H1 (cell line): ENCODE data around the gene TRIP13. TPM values are rescaled to one million over a fixed set of nuclear protein-coding genes. Genes with fewer than 3 reads are reported as not detected.

Experiments
- CTCF ChIA-PET: fragments of 300-600 bp; sonication (Branson Sonifier 250); formaldehyde crosslinking; loops from one replicate; lab custom pipeline; 2021; ENCODE audit not compliant: partially characterized antibody; lab: Charles Lee
- POLR2A ChIA-PET: fragments of 300-600 bp; sonication (Branson Sonifier 250); formaldehyde crosslinking; loops from one replicate; lab custom pipeline; 2021; ENCODE audit warnings: inconsistent platforms; ENCODE audit not compliant: partially characterized antibody; lab: Charles Lee
- DNase-seq, 2 experiments: peaks; one replicate each; pipeline versions ENCODE4 v3.0.0 to v3.0.0-alpha.2; 2010 to 2022; ENCODE audit warnings: low spot score in 2 of 2, low read depth in 1 of 2, mixed read lengths in 1 of 2
- FAIRE-seq: peaks from 2 replicates; lab custom pipeline; 2011; peaks lifted over from hg19 to GRCh38; lab: Jason Lieb, UNC
- H2AFZ ChIP-seq: 2 replicates; pipeline ENCODE4 v1.8.1; 2012; ENCODE audit warnings: low read length, inconsistent platforms
- H2AK5ac ChIP-seq: 2 replicates; pipeline ENCODE4 v1.6.1; 2013; ENCODE audit warnings: low read depth, low read length
- H2BK120ac ChIP-seq: replicated peaks from 2 replicates; pipeline ENCODE3; 2013; ENCODE audit warnings: low read depth, low read length, inconsistent platforms
- H2BK12ac ChIP-seq: 2 replicates; pipeline ENCODE4 v1.6.1; 2013; ENCODE audit warnings: low read depth, low read length
- H2BK15ac ChIP-seq: 2 replicates; pipeline ENCODE4 v1.6.1; 2013; ENCODE audit warnings: low read length
- H2BK20ac ChIP-seq: 2 replicates; pipeline ENCODE4 v1.6.1; 2013; ENCODE audit warnings: low read length
- H2BK5ac ChIP-seq: 2 replicates; pipeline ENCODE4 v1.6.1; 2013; ENCODE audit warnings: low read depth, low read length
- H3K14ac ChIP-seq: 2 replicates; pipeline ENCODE4 v1.6.1; 2013; ENCODE audit warnings: inconsistent platforms; ENCODE audit not compliant: insufficient read length
- H3K18ac ChIP-seq: 2 replicates; pipeline ENCODE4 v1.6.1; 2013; ENCODE audit warnings: low read length; ENCODE audit errors: extremely low read depth
- H3K23ac ChIP-seq: 2 replicates; pipeline ENCODE4 v1.6.1; 2013; ENCODE audit warnings: inconsistent platforms; ENCODE audit not compliant: insufficient read length
- H3K23me2 ChIP-seq: 2 replicates; pipeline ENCODE4 v1.6.1; 2013; ENCODE audit warnings: low read depth, low read length
- H3K27ac ChIP-seq: 2 replicates; pipeline ENCODE4 v1.6.1; 2011; ENCODE audit warnings: low read depth, low read length, inconsistent platforms
- H3K27me3 ChIP-seq, 4 experiments: replicated peaks in 1 of 4; 1 replicate in 1 of 4; 2 replicates in 3 of 4; pipeline versions ENCODE4 v1.6.1 to v1.8.1; 2011 to 2013; ENCODE audit warnings: low read length in 3 of 4, mild to moderate bottlenecking in 3 of 4, inconsistent platforms in 2 of 4, mixed read lengths in 2 of 4, moderate library complexity in 1 of 4; ENCODE audit not compliant: control insufficient read depth in 3 of 4, insufficient read depth in 3 of 4; ENCODE audit errors: extremely low read depth in 1 of 4
- H3K36me3 ChIP-seq, 4 experiments: 2 replicates each; pipeline versions ENCODE4 v1.6.1 to v1.8.1; 2011 to 2013; ENCODE audit warnings: mild to moderate bottlenecking in 4 of 4, low read length in 3 of 4, moderate library complexity in 2 of 4, control low read depth in 1 of 4, inconsistent platforms in 1 of 4; ENCODE audit not compliant: insufficient read depth in 4 of 4, control insufficient read depth in 2 of 4
- H3K4ac ChIP-seq: replicated peaks from 2 replicates; pipeline ENCODE3; 2013; ENCODE audit warnings: low read length, low read depth, mixed read lengths, inconsistent platforms; ENCODE audit not compliant: insufficient read length
- H3K4me1 ChIP-seq, 4 experiments: replicated peaks in 1 of 4; 1 replicate in 1 of 4; 2 replicates in 3 of 4; pipeline versions ENCODE4 v1.6.1 to v1.8.1; 2011 to 2013; ENCODE audit warnings: low read length in 3 of 4, inconsistent platforms in 2 of 4, mixed read lengths in 1 of 4; ENCODE audit not compliant: insufficient read depth in 4 of 4, control insufficient read depth in 3 of 4
- H3K4me2 ChIP-seq, 2 experiments: 2 replicates each; pipeline versions ENCODE4 v1.6.1 to v1.8.1; 2011 to 2013; ENCODE audit warnings: low read depth in 2 of 2, low read length in 2 of 2, control low read depth in 1 of 2, inconsistent platforms in 1 of 2, mild to moderate bottlenecking in 1 of 2; ENCODE audit not compliant: insufficient read depth in 1 of 2
- H3K4me3 ChIP-seq, 4 experiments: fragments of 200-600, 300-600 bp in 1 of 4; sonication (generic), shearing (Covaris generic), sonication (Bioruptor Twin) in 1 of 4; 2 replicates each; pipeline versions ENCODE4 v1.5.1 to v1.8.1; 2011 to 2016; ENCODE audit warnings: low read length in 4 of 4, low read depth in 3 of 4, control low read depth in 2 of 4, inconsistent platforms in 2 of 4, mild to moderate bottlenecking in 2 of 4, mixed read lengths in 1 of 4, moderate library complexity in 1 of 4; ENCODE audit not compliant: insufficient read depth in 2 of 4; ENCODE audit errors: extremely low read depth in 1 of 4
- H3K56ac ChIP-seq: replicated peaks from 2 replicates; pipeline ENCODE3; 2013; ENCODE audit warnings: low read depth, mild to moderate bottlenecking, mixed read lengths, low read length, inconsistent platforms; ENCODE audit not compliant: insufficient read length
- H3K79me1 ChIP-seq: 2 replicates; pipeline ENCODE4 v1.6.1; 2013; ENCODE audit warnings: low read depth, low read length, control low read depth
- H3K79me2 ChIP-seq, 2 experiments: 2 replicates each; pipeline versions ENCODE4 v1.6.1 to v1.8.1; 2012 to 2013; ENCODE audit warnings: low read length in 2 of 2, mild to moderate bottlenecking in 2 of 2, inconsistent platforms in 1 of 2; ENCODE audit not compliant: insufficient read depth in 2 of 2, control insufficient read depth in 1 of 2
- H3K9ac ChIP-seq, 4 experiments: replicated peaks in 1 of 4; 1 replicate in 1 of 4; 2 replicates in 3 of 4; pipeline versions ENCODE4 v1.6.1 to v1.8.1; 2011 to 2013; ENCODE audit warnings: low read depth in 3 of 4, low read length in 3 of 4, control low read depth in 2 of 4, mild to moderate bottlenecking in 2 of 4, moderate library complexity in 2 of 4, inconsistent platforms in 1 of 4; ENCODE audit errors: extremely low read depth in 1 of 4
- H3K9me3 ChIP-seq, 2 experiments: 2 replicates each; pipeline versions ENCODE4 v1.6.1 to v1.8.1; 2012 to 2013; ENCODE audit warnings: mild to moderate bottlenecking in 2 of 2, moderate library complexity in 2 of 2, control low read depth in 1 of 2, inconsistent platforms in 1 of 2, low read depth in 1 of 2, low read length in 1 of 2, mixed read lengths in 1 of 2; ENCODE audit not compliant: insufficient read depth in 2 of 2
- H4K20me1 ChIP-seq, 2 experiments: replicated peaks in 1 of 2; 2 replicates each; pipeline versions ENCODE3 to v1.8.1; 2011 to 2013; ENCODE audit warnings: inconsistent platforms in 2 of 2, low read length in 2 of 2, mild to moderate bottlenecking in 1 of 2; ENCODE audit not compliant: insufficient read depth in 2 of 2, control insufficient read depth in 1 of 2
- H4K5ac ChIP-seq: 2 replicates; pipeline ENCODE4 v1.6.1; 2013; ENCODE audit warnings: low read length, low read depth, mixed read lengths, inconsistent platforms; ENCODE audit not compliant: insufficient read length
- H4K8ac ChIP-seq: 2 replicates; pipeline ENCODE4 v1.8.0; 2013; ENCODE audit warnings: mild to moderate bottlenecking, moderate library complexity, low read length, inconsistent platforms; ENCODE audit not compliant: insufficient read depth; ENCODE audit errors: extremely low read depth
- H4K91ac ChIP-seq: replicated peaks from 2 replicates; pipeline ENCODE3; 2013; ENCODE audit warnings: low read length, mixed read lengths, inconsistent platforms; ENCODE audit not compliant: insufficient read length
- CEBPB ChIP-seq: IDR thresholded peaks from 2 replicates; pipeline ENCODE4 v1.6.1; 2012; ENCODE audit warnings: low read depth, low read length
- WGBS, 2 experiments: shearing (Covaris generic) in 1 of 2; methylation state at CpG; one replicate each; pipeline versions ENCODE4 v1.1.6 to v1.1.7; 2013 to 2015; ENCODE audit warnings: low lambda C conversion rate in 2 of 2, mixed read lengths in 2 of 2, inconsistent platforms in 1 of 2, low coverage in 1 of 2, missing lambda C conversion rate in 1 of 2; ENCODE audit not compliant: insufficient replicate concordance in 2 of 2, insufficient coverage in 1 of 2, insufficient read length in 1 of 2; ENCODE audit errors: extremely low coverage in 1 of 2, missing lambda C conversion rate in 1 of 2; 5-methylcytosine and 5-hydroxymethylcytosine counted together
- polyA plus RNA-seq, 7 experiments: library from polyadenylated mRNA; depleted of rRNA in 3 of 7; stranded (reverse) in 5 of 7; unstranded in 2 of 7; fragments of >200 nt in 5 of 7; fragments of 200-250 nt in 2 of 7; gene quantifications; 1 replicate in 5 of 7; 2 replicates in 1 of 7; 4 replicates in 1 of 7; pipeline versions ENCODE4 v1.2.1 to v1.2.3, GENCODE V29; 2011 to 2013; ENCODE audit warnings: missing spikeins in 2 of 7, mixed read lengths in 2 of 7
- total RNA-seq: library from RNA; stranded (reverse); fragmentation: NEBNext Ultra II Directional; extraction: Animal tissue kit (Norgen Biotek cat#: 25700); gene quantifications from 2 replicates; pipeline ENCODE4 v1.2.1, GENCODE V29; 2021
- TF ChIP-seq, protein P1 (sequence below): IDR thresholded peaks from 2 replicates; pipeline ENCODE4 v1.6.1; 2012; ENCODE audit warnings: inconsistent platforms

TRIP13 gene
- total and polyA plus RNA-seq, 2 of the 8 experiments (the other 6 are each of a cell fraction or from before 2014, with no cell fraction given) = 20.0 to 39.2 TPM

DNA sequence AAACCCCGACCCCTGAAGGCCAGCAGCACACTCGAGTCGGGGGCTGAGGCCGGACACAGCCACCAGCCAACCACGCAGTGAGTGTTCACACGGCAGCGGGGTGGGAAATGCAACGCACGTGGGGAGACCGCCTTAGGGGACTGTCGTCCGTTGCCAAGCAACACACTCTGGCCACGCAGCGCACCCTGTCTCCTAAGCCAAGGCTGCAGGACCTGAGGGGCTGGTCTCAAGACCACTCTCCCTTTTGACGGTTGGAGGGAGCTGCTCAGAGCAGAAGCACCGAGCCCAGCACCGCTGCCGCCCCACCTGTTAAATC lies 7.6 kb upstream of the TRIP13 start:
- Histone ChIP-seq H3K27me3 (no peaks in the 10 kb centered on the region; a peak in 1 of 7 replicates), H2BK15ac (no peak overlapping the region), H3K4me1 (no peaks in the 10 kb centered on the region), H3K9me3 (no peaks in the 10 kb centered on the region; a peak in 1 of 4 replicates), H2BK20ac (no peak overlapping the region), H2BK12ac (no peak overlapping the region), H3K23ac (no peak overlapping the region), H3K27ac (no peak overlapping the region), H3K14ac (no peak overlapping the region), H3K4ac (no peak overlapping the region), H3K79me1 (peaks cover 24% of the 10 kb centered on the region), H4K20me1 (peaks cover 24 to 43% of the 10 kb centered on the region in 2 experiments), H4K91ac (no peak overlapping the region), H3K79me2 (peaks cover 0 to 60% of the 10 kb centered on the region in 2 experiments; a peak in 3 of 4 replicates), H3K23me2 (peaks cover 5% of the 10 kb centered on the region; the same call in 1 of the 2 replicates), H3K4me2 (no peak overlapping the region), H3K9ac (no peak overlapping the region), H3K56ac (no peak overlapping the region), H3K18ac (no peak overlapping the region), H3K4me3 (no peak overlapping the region), H2AK5ac (no peak overlapping the region), H2BK5ac (no peak overlapping the region), H2BK120ac (no peak overlapping the region), H3K36me3 (peaks cover 44 to 92% (median 89%) of the 10 kb centered on the region in 4 experiments), H2AFZ (no peak overlapping the region), H4K8ac (no peak overlapping the region), H4K5ac (no peak overlapping the region)
- WGBS, 2 experiments = 96% methylated on average over 18 of the region's 18 CpGs; no CpG with 5 or more reads in 1 of the 2 experiments
- DNase-seq (no peak), FAIRE-seq (no peak)
- ChIA-PET CTCF (interaction anchor here (0.6 kb wide), 1 partner anchor 668 kb away, joined by 3 read pairs; no protein-coding TSS in a partner anchor), POLR2A (interaction anchor here (1.1 to 2.5 kb wide), 7 partner anchors 9 to 35 kb away, joined by 3 to 10 read pairs (median 4); no protein-coding TSS in a partner anchor)
- TF ChIP-seq, protein P1, sequence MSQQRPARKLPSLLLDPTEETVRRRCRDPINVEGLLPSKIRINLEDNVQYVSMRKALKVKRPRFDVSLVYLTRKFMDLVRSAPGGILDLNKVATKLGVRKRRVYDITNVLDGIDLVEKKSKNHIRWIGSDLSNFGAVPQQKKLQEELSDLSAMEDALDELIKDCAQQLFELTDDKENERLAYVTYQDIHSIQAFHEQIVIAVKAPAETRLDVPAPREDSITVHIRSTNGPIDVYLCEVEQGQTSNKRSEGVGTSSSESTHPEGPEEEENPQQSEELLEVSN = no peak
- no peak for TF ChIP-seq CEBPB
